HUES6 (cell line): Measurements from ENCODE around the gene PDE4DIP.
"Not testable (repeated sequence)": the region's sequence is repeated elsewhere in the genome, so short reads cannot be mapped to it uniquely, and the experiment has no call there.

Source experiments
- H3K27ac ChIP-seq: 2 replicates; pipeline ENCODE4 v1.7.0; 2013; ENCODE audit warnings: low read depth, mild to moderate bottlenecking, low read length, inconsistent platforms
- H3K27me3 ChIP-seq: 2 replicates; pipeline ENCODE4 v1.6.1; 2013; ENCODE audit warnings: low read length; ENCODE audit not compliant: control insufficient read depth, insufficient read depth
- H3K36me3 ChIP-seq: 2 replicates; pipeline ENCODE4 v1.6.1; 2013; ENCODE audit warnings: low read length; ENCODE audit not compliant: control insufficient read depth, insufficient read depth
- H3K4me1 ChIP-seq: 2 replicates; pipeline ENCODE4 v1.6.1; 2013; ENCODE audit warnings: low read length; ENCODE audit not compliant: control insufficient read depth, insufficient read depth
- H3K4me3 ChIP-seq: 2 replicates; pipeline ENCODE4 v1.5.1; 2013; ENCODE audit warnings: low read depth, low read length
- H3K9ac ChIP-seq: one replicate; pipeline ENCODE4 v1.6.1; 2013; ENCODE audit warnings: mild to moderate bottlenecking, low read length
- H3K9me3 ChIP-seq: 2 replicates; pipeline ENCODE4 v1.6.1; 2013; ENCODE audit warnings: low read depth, low read length; ENCODE audit not compliant: control insufficient read depth, insufficient read depth

The PDE4DIP gene

GRCh38 chr1:148874408-148875388, 30.5 kb downstream of the PDE4DIP start:
- H3K27ac ChIP-seq, H3K4me1 ChIP-seq, H3K4me3 ChIP-seq, H3K36me3 ChIP-seq, H3K9ac ChIP-seq, H3K27me3 ChIP-seq, H3K9me3 ChIP-seq: not testable (repeated sequence)

GRCh38 chr1:148879812-148880416, 35.7 kb downstream of the PDE4DIP start:
- H3K27me3 ChIP-seq, H3K4me1 ChIP-seq, H3K27ac ChIP-seq, H3K4me3 ChIP-seq, H3K9me3 ChIP-seq, H3K9ac ChIP-seq, H3K36me3 ChIP-seq: not testable (repeated sequence)

GRCh38 chr1:148881261-148881660, 37.0 kb downstream of the PDE4DIP start:
- H3K4me1 ChIP-seq, H3K27ac ChIP-seq, H3K9me3 ChIP-seq, H3K36me3 ChIP-seq, H3K9ac ChIP-seq, H3K4me3 ChIP-seq, H3K27me3 ChIP-seq: not testable (repeated sequence)

- not testable (repeated sequence) for H3K36me3 ChIP-seq, H3K4me1 ChIP-seq, H3K9ac ChIP-seq, H3K27me3 ChIP-seq, H3K27ac ChIP-seq, H3K9me3 ChIP-seq, H3K4me3 ChIP-seq
Observed at GRCh38 chr1:148885219-148885618, 41.0 kb downstream of the PDE4DIP start.

GRCh38 chr1:148886293-148886692, 42.1 kb downstream of the PDE4DIP start:
- H3K9me3 ChIP-seq, H3K9ac ChIP-seq, H3K4me1 ChIP-seq, H3K36me3 ChIP-seq, H3K27ac ChIP-seq, H3K4me3 ChIP-seq, H3K27me3 ChIP-seq: not testable (repeated sequence)

GRCh38 chr1:148888597-148888996, 44.4 kb downstream of the PDE4DIP start:
- H3K4me3 ChIP-seq, H3K27me3 ChIP-seq, H3K9me3 ChIP-seq, H3K4me1 ChIP-seq, H3K27ac ChIP-seq, H3K36me3 ChIP-seq, H3K9ac ChIP-seq: not testable (repeated sequence)

GRCh38 chr1:148889267-148890074, 45.2 kb downstream of the PDE4DIP start:
- not testable (repeated sequence) for H3K9me3 ChIP-seq, H3K36me3 ChIP-seq, H3K4me3 ChIP-seq, H3K27me3 ChIP-seq, H3K27ac ChIP-seq, H3K9ac ChIP-seq, H3K4me1 ChIP-seq

GRCh38 chr1:148890075-148890568, 45.9 kb downstream of the PDE4DIP start:
- H3K4me3 ChIP-seq, H3K36me3 ChIP-seq, H3K4me1 ChIP-seq, H3K27ac ChIP-seq, H3K27me3 ChIP-seq, H3K9me3 ChIP-seq, H3K9ac ChIP-seq: not testable (repeated sequence)

GRCh38 chr1:148894360-148895352, 50.4 kb downstream of the PDE4DIP start:
- not testable (repeated sequence) for H3K9me3 ChIP-seq, H3K9ac ChIP-seq, H3K27me3 ChIP-seq, H3K27ac ChIP-seq, H3K4me1 ChIP-seq, H3K36me3 ChIP-seq, H3K4me3 ChIP-seq

- not testable (repeated sequence) for H3K9ac ChIP-seq, H3K4me3 ChIP-seq, H3K9me3 ChIP-seq, H3K4me1 ChIP-seq, H3K27me3 ChIP-seq, H3K36me3 ChIP-seq, H3K27ac ChIP-seq
Observed at GRCh38 chr1:148900026-148900425, 55.8 kb downstream of the PDE4DIP start.
